ENCODE measurements around the gene CCDC136. TPM values are rescaled to one million over a fixed set of nuclear protein-coding genes. Genes with fewer than 3 reads are reported as not detected.

CCDC136 gene
- total and polyA plus RNA-seq, 2 donors = 18.4 to 27.3 TPM

- WGBS = 80% methylated on average over 17 of the region's 17 CpGs
- H3K36me3 ChIP-seq (ENCODE audit: insufficient read depth) = peaks cover 2% of the 10 kb centered on the region
- H3K4me1 ChIP-seq (ENCODE audit: insufficient read depth) = no peaks in the 10 kb centered on the region
- DNase-seq (ENCODE audit: extremely low spot score) = no peak
- no peak overlapping the region for H3K4me3 ChIP-seq (ENCODE audit: low read depth, low read length)
- no peak overlapping the region for H3K27ac ChIP-seq (ENCODE audit: low read depth)
These were observed 64.4 kb downstream of the CCDC136 start for GRCh38 chr7:128856001-128856718.

GRCh38 chr7:128858380-128859231 is 66.8 kb downstream of the CCDC136 start:
- Histone ChIP-seq H3K27ac (ENCODE audit: low read depth) (no peak overlapping the region), H3K36me3 (ENCODE audit: insufficient read depth) (no peaks in the 10 kb centered on the region), H3K4me1 (ENCODE audit: insufficient read depth) (no peaks in the 10 kb centered on the region), H3K4me3 (ENCODE audit: low read depth, low read length) (no peak overlapping the region)
- no peak for DNase-seq (ENCODE audit: extremely low spot score)
- 57% methylated on average over 18 of the region's 18 CpGs for WGBS

GRCh38 chr7:128859232-128860157 is 67.7 kb downstream of the CCDC136 start:
- no peak overlapping the region for H3K4me3 ChIP-seq (ENCODE audit: low read depth, low read length)
- H3K27ac ChIP-seq (ENCODE audit: low read depth) = no peak overlapping the region
- no peaks in the 10 kb centered on the region for H3K36me3 ChIP-seq (ENCODE audit: insufficient read depth)
- WGBS = 52% methylated on average over 12 of the region's 12 CpGs
- DNase-seq (ENCODE audit: extremely low spot score) = no peak
- H3K4me1 ChIP-seq (ENCODE audit: insufficient read depth) = no peaks in the 10 kb centered on the region

- Histone ChIP-seq H3K27ac (ENCODE audit: low read depth) (no peak overlapping the region), H3K4me3 (ENCODE audit: low read depth, low read length) (no peak overlapping the region), H3K4me1 (ENCODE audit: insufficient read depth) (no peaks in the 10 kb centered on the region), H3K36me3 (ENCODE audit: insufficient read depth) (no peaks in the 10 kb centered on the region)
- 32% methylated on average over 10 of the region's 10 CpGs for WGBS
- no peak for DNase-seq (ENCODE audit: extremely low spot score)
These were observed 68.6 kb downstream of the CCDC136 start for GRCh38 chr7:128860158-128861073.

- Histone ChIP-seq H3K4me3 (ENCODE audit: low read depth, low read length) (no peak overlapping the region), H3K36me3 (ENCODE audit: insufficient read depth) (no peaks in the 10 kb centered on the region), H3K4me1 (ENCODE audit: insufficient read depth) (no peaks in the 10 kb centered on the region), H3K27ac (ENCODE audit: low read depth) (no peak overlapping the region)
- DNase-seq (ENCODE audit: extremely low spot score) = no peak
- 71% methylated on average over 15 of the region's 15 CpGs for WGBS
These were observed 70.3 kb downstream of the CCDC136 start for GRCh38 chr7:128861957-128862570.

GRCh38 chr7:128862571-128863432 is 71.0 kb downstream of the CCDC136 start, which contains the start of gene ATP6V1F:
Gene ATP6V1F (plus strand): TSS chr7:128862856. CDS start chr7:128862905, 49 bp downstream.
- no peaks in the 10 kb centered on the region for H3K36me3 ChIP-seq (ENCODE audit: insufficient read depth)
- H3K4me3 ChIP-seq (ENCODE audit: low read depth, low read length) = peak within 1 kb of the TSS; percentile 64
- H3K4me1 ChIP-seq (ENCODE audit: insufficient read depth) = no peaks in the 10 kb centered on the region
- under 1% methylated on average over 65 of the region's 65 CpGs for WGBS
- peak; percentile 94 for DNase-seq (ENCODE audit: extremely low spot score)
- no peak within 1 kb of the TSS for H3K27ac ChIP-seq (ENCODE audit: low read depth)

GRCh38 chr7:128863433-128863989 is 71.7 kb downstream of the CCDC136 start:
- DNase-seq (ENCODE audit: extremely low spot score) = no peak
- H3K36me3 ChIP-seq (ENCODE audit: insufficient read depth) = no peaks in the 10 kb centered on the region
- no peaks in the 10 kb centered on the region for H3K4me1 ChIP-seq (ENCODE audit: insufficient read depth)
- H3K27ac ChIP-seq (ENCODE audit: low read depth) = no peak overlapping the region
- WGBS = under 1% methylated on average over 6 of the region's 6 CpGs
- H3K4me3 ChIP-seq (ENCODE audit: low read depth, low read length) = peak overlapping the region; percentile 64

GRCh38 chr7:128865303-128865702 is 73.5 kb downstream of the CCDC136 start:
- DNase-seq (ENCODE audit: extremely low spot score) = no peak
- no peak overlapping the region for H3K4me3 ChIP-seq (ENCODE audit: low read depth, low read length)
- H3K27ac ChIP-seq (ENCODE audit: low read depth) = no peak overlapping the region
- H3K36me3 ChIP-seq (ENCODE audit: insufficient read depth) = no peaks in the 10 kb centered on the region
- 93% methylated on average over 12 of the region's 12 CpGs for WGBS
- no peaks in the 10 kb centered on the region for H3K4me1 ChIP-seq (ENCODE audit: insufficient read depth)

- no peak for DNase-seq (ENCODE audit: extremely low spot score)
- no peak overlapping the region for H3K27ac ChIP-seq (ENCODE audit: low read depth)
- H3K4me3 ChIP-seq (ENCODE audit: low read depth, low read length) = no peak overlapping the region
- H3K36me3 ChIP-seq (ENCODE audit: insufficient read depth) = no peaks in the 10 kb centered on the region
- WGBS = 95% methylated on average over 27 of the region's 27 CpGs
- H3K4me1 ChIP-seq (ENCODE audit: insufficient read depth) = no peaks in the 10 kb centered on the region
These were observed 74.5 kb downstream of the CCDC136 start for GRCh38 chr7:128865996-128866877.

- no peak overlapping the region for H3K4me3 ChIP-seq (ENCODE audit: low read depth, low read length)
- no peak overlapping the region for H3K27ac ChIP-seq (ENCODE audit: low read depth)
- no peak for DNase-seq (ENCODE audit: extremely low spot score)
- 91% methylated on average over 4 of the region's 4 CpGs for WGBS
- no peaks in the 10 kb centered on the region for H3K4me1 ChIP-seq (ENCODE audit: insufficient read depth)
- H3K36me3 ChIP-seq (ENCODE audit: insufficient read depth) = no peaks in the 10 kb centered on the region
These were observed 75.5 kb downstream of the CCDC136 start for GRCh38 chr7:128867241-128867640.
